Upper lobe of left lung (tissue), 6 donors: Measurements from ENCODE around the gene RRP7A. TPM values are rescaled to one million over a fixed set of nuclear protein-coding genes. Genes with fewer than 3 reads are reported as not detected.
A peak's percentile ranks its signal among the peaks of the same experiment; 100 is the strongest.
"Not testable (repeated sequence)": the region's sequence is repeated elsewhere in the genome, so short reads cannot be mapped to it uniquely, and the experiment has no call there.

Experiments
- ATAC-seq, 2 donors: fragments of 200-7000 bp; cut with Tn5 transposase; one replicate each; pipeline ENCODE4 v1.9.1; 2022; ENCODE audit warnings: mild to moderate bottlenecking in 2 of 2, moderate library complexity in 2 of 2; ENCODE audit not compliant: low FRiP score in 2 of 2
- DNase-seq, 2 donors: peaks; one replicate each; pipeline ENCODE4 v3.0.0-alpha.2; 2019 to 2020
- H3K27ac ChIP-seq, 4 donors: fragments of 200-600 bp; sonication (generic); one replicate each; pipeline ENCODE4 v1.5.1; 2016 to 2019
- H3K27me3 ChIP-seq, 4 donors: fragments of 200-600 bp; sonication (generic); one replicate each; pipeline ENCODE4 v1.5.1; 2017 to 2019
- H3K36me3 ChIP-seq, 4 donors: fragments of 200-600 bp; sonication (generic); one replicate each; pipeline ENCODE4 v1.5.1; 2016 to 2019
- H3K4me1 ChIP-seq, 4 donors: fragments of 200-600 bp; sonication (generic); one replicate each; pipeline ENCODE4 v1.5.1; 2018 to 2019
- H3K4me3 ChIP-seq, 4 donors: fragments of 200-600 bp; sonication (generic); one replicate each; pipeline ENCODE4 v1.5.1; 2017 to 2019; ENCODE audit warnings: mild to moderate bottlenecking in 2 of 4, moderate library complexity in 1 of 4
- H3K9me3 ChIP-seq, 4 donors: fragments of 200-600 bp; sonication (generic); one replicate each; pipeline ENCODE4 v1.5.1; 2018 to 2019
- CTCF ChIP-seq, 6 experiments: fragments of 450-650 bp in 4 of 6; fragments of 200-600 bp in 2 of 6; sonication (generic) in 2 of 6; IDR thresholded peaks; one replicate each; pipeline ENCODE4 v1.5.1; 2016 to 2019; ENCODE audit warnings: antibody characterized with exemption in 6 of 6
- EP300 ChIP-seq, 4 donors: sonication (generic); formaldehyde crosslinking; IDR thresholded peaks; one replicate each; pipeline ENCODE4 v1.5.1; 2017; ENCODE audit warnings: antibody characterized with exemption in 4 of 4, control low read depth in 2 of 4
- POLR2A ChIP-seq, 4 donors: fragments of 450-650 bp; IDR thresholded peaks; one replicate each; pipeline ENCODE4 v1.5.1; 2016 to 2017; ENCODE audit warnings: antibody characterized with exemption in 4 of 4, mild to moderate bottlenecking in 2 of 4
- POLR2AphosphoS5 ChIP-seq, 2 donors: sonication (generic); formaldehyde crosslinking; IDR thresholded peaks; one replicate each; pipeline ENCODE4 v1.5.1; 2017; ENCODE audit warnings: antibody characterized with exemption in 2 of 2
- WGBS, 2 donors: methylation state at CpG; one replicate each; pipeline ENCODE4 v1.1.5; 2017 to 2018; 5-methylcytosine and 5-hydroxymethylcytosine counted together
- total RNA-seq, 6 donors: library from RNA; depleted of rRNA in 4 of 6; stranded (reverse); fragments of >200 nt in 4 of 6; gene quantifications; one replicate each; pipeline versions ENCODE4 v1.1.0 to v1.2.1, GENCODE V29; 2016 to 2021
- donor health status: DM: no; HTN: no; CAD: no; lungs with moderate emphysema.
- donor health status: DM: no; HTN: yes; CAD: no; lungs with severe emphysema.

RRP7A gene
- total RNA-seq, 6 donors from 2014 or later = 21.2 to 36.2 (median 29.3) TPM

GRCh38 chr22:42533638-42533977 lies 14.0 kb upstream of the RRP7A start:
- DNase-seq (no peak), ATAC-seq (no peak)
- 92 to 94% methylated on average over 8 of the region's 8 CpGs for WGBS, 2 donors
- Histone ChIP-seq H3K27me3 (no peaks in the 10 kb centered on the region), H3K4me1 (peaks cover 4 to 16% (median 13%) of the 10 kb centered on the region in 4 donors), H3K9me3 (no peaks in the 10 kb centered on the region), H3K4me3 (peak overlapping the region in 1 of 4 donors; percentile 36), H3K36me3 (no peaks in the 10 kb centered on the region), H3K27ac (peak overlapping the region in 2 of 4 donors; percentile 24 to 35)
- TF ChIP-seq EP300 (IDR thresholded peaks at IDR 0.05) = no peak
- TF ChIP-seq POLR2AphosphoS5 (IDR thresholded peaks at IDR 0.05) = no peak
- no peak for TF ChIP-seq POLR2A (IDR thresholded peaks at IDR 0.05)
- no peak for TF ChIP-seq CTCF (IDR thresholded peaks at IDR 0.05)

GRCh38 chr22:42531401-42532084 lies 11.9 kb upstream of the RRP7A start:
- not testable (repeated sequence) for H3K27ac ChIP-seq, H3K4me3 ChIP-seq, H3K36me3 ChIP-seq, H3K9me3 ChIP-seq, ATAC-seq, H3K4me1 ChIP-seq, H3K27me3 ChIP-seq
- 81 to 87% methylated on average over 24 of the region's 24 CpGs for WGBS, 2 donors
- DNase-seq = peak in 1 of 2 donors; percentile 39

DNA sequence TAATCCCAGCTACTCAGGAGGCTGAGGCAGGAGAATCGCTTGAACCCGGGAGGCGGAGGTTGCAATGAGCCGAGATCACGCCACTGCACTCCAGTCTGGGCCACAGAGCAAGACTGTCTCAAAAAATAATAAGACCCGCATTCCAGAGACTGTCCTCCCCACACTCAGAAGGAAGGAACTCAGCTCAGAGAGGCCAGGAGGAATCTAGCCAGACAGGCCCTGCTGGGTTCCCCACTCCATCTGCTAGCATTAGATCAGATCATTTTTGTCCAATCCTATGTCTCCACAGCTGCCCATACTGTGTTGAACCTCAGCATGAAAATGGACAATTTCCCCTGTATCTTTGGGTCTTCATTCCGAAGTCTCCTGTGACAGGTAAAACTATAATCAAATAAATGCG lies 9.8 kb upstream of the RRP7A start:
- 77 to 84% methylated on average over 8 of the region's 8 CpGs for whole genome bisulfite sequencing, 2 donors
- H3K27ac ChIP-seq, H3K4me3 ChIP-seq, H3K36me3 ChIP-seq, H3K27me3 ChIP-seq, DNase-seq, H3K9me3 ChIP-seq, ATAC-seq, H3K4me1 ChIP-seq: not testable (repeated sequence)

GRCh38 chr22:42528591-42529307 lies 9.2 kb upstream of the RRP7A start:
- ATAC-seq = no peak
- H3K27ac ChIP-seq = no peak overlapping the region
- no peak for DNase-seq

DNA sequence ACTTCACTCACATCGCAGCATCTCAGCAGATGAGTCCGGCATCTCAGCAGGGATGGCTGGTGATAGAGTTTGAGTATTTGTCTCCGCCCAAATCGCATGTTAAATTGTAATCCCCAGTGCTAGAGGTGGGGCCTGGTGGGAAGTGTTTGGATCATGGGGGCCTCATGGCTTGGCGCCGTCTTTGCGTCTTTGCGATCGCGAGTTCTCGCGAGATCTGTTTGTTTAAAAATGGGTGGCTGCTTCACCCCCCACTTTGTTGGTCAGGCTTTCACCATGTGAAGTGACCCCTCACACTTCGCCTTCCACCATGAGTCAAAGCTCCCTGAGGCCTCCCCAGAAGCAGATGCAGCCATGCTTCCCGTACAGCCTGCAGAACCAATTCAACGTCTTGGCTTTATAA lies 3.0 kb upstream of the RRP7A start:
- Histone ChIP-seq H3K36me3 (peaks cover 0 to 4% (median 1%) of the 10 kb centered on the region in 4 donors), H3K27me3 (no peaks in the 10 kb centered on the region), H3K4me3 (no peak overlapping the region)

More at GRCh38 chr22:42528591-42529307, 9.2 kb upstream of the RRP7A start:
- WGBS, 2 donors = 88 to 97% methylated on average over 11 of the region's 11 CpGs
- H3K27me3 ChIP-seq = no peaks in the 10 kb centered on the region
- H3K9me3 ChIP-seq = no peaks in the 10 kb centered on the region
- H3K4me1 ChIP-seq = no peaks in the 10 kb centered on the region
- H3K4me3 ChIP-seq = no peak overlapping the region
- no peak for TF ChIP-seq POLR2A (IDR thresholded peaks at IDR 0.05)
- TF ChIP-seq CTCF (IDR thresholded peaks at IDR 0.05) = no peak
- TF ChIP-seq POLR2AphosphoS5 (IDR thresholded peaks at IDR 0.05) = no peak
- no peak for TF ChIP-seq EP300 (IDR thresholded peaks at IDR 0.05)
- H3K36me3 ChIP-seq = no peaks in the 10 kb centered on the region

GRCh38 chr22:42521228-42521546 lies 1.6 kb upstream of the RRP7A start:
- Histone ChIP-seq H3K9me3 (no peaks in the 10 kb centered on the region), H3K4me3 (no peak overlapping the region), H3K36me3 (peaks cover 4 to 11% (median 7%) of the 10 kb centered on the region in 4 donors), H3K27ac (no peak overlapping the region), H3K4me1 (peaks cover 7 to 13% (median 10%) of the 10 kb centered on the region in 4 donors), H3K27me3 (no peaks in the 10 kb centered on the region)
- 87 to 92% methylated on average over 9 of the region's 9 CpGs for WGBS, 2 donors
- ATAC-seq = no peak
- TF ChIP-seq POLR2AphosphoS5 (IDR thresholded peaks at IDR 0.05) (no peak), POLR2A (IDR thresholded peaks at IDR 0.05) (no peak), CTCF (IDR thresholded peaks at IDR 0.05) (no peak), EP300 (IDR thresholded peaks at IDR 0.05) (no peak)
- DNase-seq = no peak

More for the DNA sequence above, 3.0 kb upstream of the RRP7A start:
- no peak for ATAC-seq
- H3K4me1 ChIP-seq = peaks cover 7 to 13% (median 10%) of the 10 kb centered on the region in 4 donors
- H3K9me3 ChIP-seq = no peaks in the 10 kb centered on the region
- H3K27ac ChIP-seq = no peak overlapping the region
- no peak for TF ChIP-seq POLR2A (IDR thresholded peaks at IDR 0.05)
- TF ChIP-seq POLR2AphosphoS5 (IDR thresholded peaks at IDR 0.05) = no peak
- WGBS, 2 donors = 95 to 98% methylated on average over 15 of the region's 15 CpGs
- no peak for DNase-seq

GRCh38 chr22:42518638-42519524 lies 715 bp downstream of the RRP7A start:
- H3K4me3 ChIP-seq = peak overlapping the region; percentile 60 to 90 (median 65)
- not testable (repeated sequence) for ATAC-seq, H3K27me3 ChIP-seq, DNase-seq, H3K9me3 ChIP-seq
- peaks cover 7 to 13% (median 10%) of the 10 kb centered on the region in 4 donors for H3K4me1 ChIP-seq
- H3K27ac ChIP-seq = peak overlapping the region; percentile 74 to 85 (median 74)
- H3K36me3 ChIP-seq = peaks cover 14 to 29% (median 22%) of the 10 kb centered on the region in 4 donors
- WGBS, 2 donors = 14 to 26% methylated on average over 12 of the region's 28 CpGs

GRCh38 chr22:42517103-42517502 lies 2.5 kb downstream of the RRP7A start:
- H3K36me3 ChIP-seq = peaks cover 19 to 40% (median 30%) of the 10 kb centered on the region in 4 donors
- not testable (repeated sequence) for H3K9me3 ChIP-seq, ATAC-seq, H3K27ac ChIP-seq, H3K27me3 ChIP-seq, DNase-seq, H3K4me3 ChIP-seq
- peaks cover 8 to 13% (median 11%) of the 10 kb centered on the region in 4 donors for H3K4me1 ChIP-seq
- WGBS, 2 donors = 91 to 97% methylated on average over 7 of the region's 7 CpGs
